ENCODE measurements around the gene AAR2. TPM values are rescaled to one million over a fixed set of nuclear protein-coding genes. Genes with fewer than 3 reads are reported as not detected.

The AAR2 gene
- polyA plus RNA-seq, 4 donors: 15.7 to 29.3 (median 23.2) TPM

DNA sequence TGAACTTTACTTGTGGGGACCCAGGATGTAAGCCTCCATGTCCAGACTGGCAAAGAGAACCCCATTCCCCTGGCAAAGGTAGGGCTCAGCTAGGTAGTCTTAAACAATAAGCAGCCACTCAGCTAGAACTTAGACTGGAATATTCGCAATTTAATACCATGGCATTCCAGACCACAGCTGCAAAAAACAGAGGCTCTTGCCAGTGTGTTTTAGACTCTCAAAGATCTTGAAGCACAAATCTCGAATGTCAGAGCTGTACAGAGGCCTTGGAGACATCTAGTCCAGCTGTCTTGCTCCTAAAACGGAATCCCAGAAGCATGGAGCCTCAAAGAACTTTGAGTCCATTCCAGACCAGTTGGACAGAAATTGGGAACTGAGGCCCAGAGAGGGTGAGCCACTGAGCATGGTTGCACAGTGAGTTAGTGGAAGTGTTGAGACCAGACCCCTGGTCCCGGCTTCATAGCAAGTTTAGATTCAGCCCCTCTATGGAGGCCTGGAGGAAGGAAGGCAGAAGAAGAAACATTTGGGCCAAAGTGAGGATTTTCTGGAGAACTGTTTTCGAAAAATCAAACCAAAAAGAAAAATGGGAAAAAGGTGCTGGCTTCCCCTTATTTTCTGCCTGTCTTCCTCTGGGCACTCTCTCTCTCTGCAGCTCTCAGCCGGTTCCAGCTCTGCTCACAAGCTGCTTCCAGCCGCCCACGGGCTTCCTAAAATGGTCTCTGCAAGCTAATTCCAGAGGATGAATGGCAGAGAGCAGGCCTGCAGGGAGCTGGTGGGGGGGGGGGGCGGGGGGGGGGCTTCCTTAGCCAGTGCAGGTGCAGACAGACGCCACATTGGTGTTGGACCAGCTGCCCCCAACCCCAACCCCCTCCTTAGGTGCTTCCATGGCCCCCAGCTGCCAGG is 32.4 kb downstream of the AAR2 start:
- FAIRE-seq (no peak), DNase-seq (no peak)
- Histone ChIP-seq H3K4me3 (ENCODE audit: low read depth in 1 of 3, low read length in 3 of 3) (no peak overlapping the region), H3K27ac (ENCODE audit: low read depth in 1 of 3, low read length in 2 of 3) (no peak overlapping the region), H3K27me3 (ENCODE audit: control insufficient read depth in 3 of 3, insufficient read depth in 3 of 3, low read length in 3 of 3) (no peaks in the 10 kb centered on the region), H3K9me3 (ENCODE audit: control insufficient read depth in 2 of 2, insufficient read depth in 1 of 2, low read depth in 1 of 2, low read length in 1 of 2) (no peaks in the 10 kb centered on the region), H3K36me3 (ENCODE audit: control insufficient read depth in 3 of 3, insufficient read depth in 2 of 3, low read depth in 1 of 3, low read length in 3 of 3) (no peaks in the 10 kb centered on the region), H3K4me1 (ENCODE audit: control insufficient read depth in 3 of 3, insufficient read depth in 2 of 3, low read depth in 1 of 3, low read length in 2 of 3) (no peaks in the 10 kb centered on the region)
- 61 to 72% (median 63%) methylated on average over 9 to 10 of the region's 10 CpGs for WGBS, 3 donors

- no peak for FAIRE-seq
- no peaks in the 10 kb centered on the region for H3K9me3 ChIP-seq (ENCODE audit: control insufficient read depth in 2 of 2, insufficient read depth in 1 of 2, low read depth in 1 of 2, low read length in 1 of 2)
These were observed 33.2 kb downstream of the AAR2 start for GRCh38 chr20:36269507-36269906.

DNA sequence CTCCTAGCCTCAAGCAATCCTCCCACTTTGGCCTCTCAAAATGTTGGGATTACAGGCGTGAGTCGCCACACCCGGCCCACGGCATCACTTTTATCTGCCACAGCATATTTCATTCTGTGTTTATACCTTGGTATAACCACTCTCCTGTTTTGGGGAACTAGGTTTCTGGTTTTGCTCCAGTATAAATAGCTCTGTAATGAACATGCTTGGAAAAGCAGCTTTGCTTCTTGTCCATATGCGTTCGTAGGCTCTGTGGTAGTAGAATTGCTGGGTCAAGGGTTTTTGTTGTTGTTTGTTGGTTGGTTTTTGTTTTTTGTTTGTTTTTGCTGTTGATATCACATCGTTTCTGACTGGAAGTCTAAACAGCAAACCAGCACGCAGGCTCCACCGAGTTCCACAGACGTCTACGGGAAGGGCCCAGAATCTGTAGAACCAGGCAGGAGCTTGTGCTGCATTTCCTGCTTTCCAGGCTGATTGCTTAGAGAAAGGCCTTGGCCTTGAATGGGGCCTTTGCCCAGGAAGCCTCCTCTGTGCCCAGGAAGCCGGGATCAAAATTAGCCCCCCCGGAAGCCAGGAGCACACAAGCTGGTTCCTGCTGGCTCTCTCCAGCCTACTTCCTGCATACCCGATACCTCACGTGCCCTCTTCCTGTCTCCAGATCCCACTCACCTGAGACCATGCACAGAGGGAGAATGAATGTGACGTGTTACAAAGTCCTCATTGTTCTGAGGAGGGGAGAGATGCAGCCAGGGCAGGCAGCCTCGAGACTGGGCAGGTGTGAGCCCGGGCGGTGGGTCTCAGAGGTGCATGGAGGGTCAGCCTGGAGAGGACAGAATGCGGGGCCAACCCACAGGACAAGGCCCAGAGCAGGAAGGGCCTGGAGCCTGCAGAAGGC is 34.7 kb downstream of the AAR2 start:
- DNase-seq (no peak), FAIRE-seq (no peak)
- Histone ChIP-seq H3K4me3 (ENCODE audit: low read depth in 1 of 3, low read length in 3 of 3) (no peak overlapping the region), H3K36me3 (ENCODE audit: control insufficient read depth in 3 of 3, insufficient read depth in 2 of 3, low read depth in 1 of 3, low read length in 3 of 3) (no peaks in the 10 kb centered on the region), H3K4me1 (ENCODE audit: control insufficient read depth in 3 of 3, insufficient read depth in 2 of 3, low read depth in 1 of 3, low read length in 2 of 3) (no peaks in the 10 kb centered on the region), H3K27me3 (ENCODE audit: control insufficient read depth in 3 of 3, insufficient read depth in 3 of 3, low read length in 3 of 3) (peaks cover 0 to 11% (median 0%) of the 10 kb centered on the region in 3 donors), H3K27ac (ENCODE audit: low read depth in 1 of 3, low read length in 2 of 3) (no peak overlapping the region), H3K9me3 (ENCODE audit: control insufficient read depth in 2 of 2, insufficient read depth in 1 of 2, low read depth in 1 of 2, low read length in 1 of 2) (no peaks in the 10 kb centered on the region)
- WGBS, 3 donors: 80 to 82% (median 80%) methylated on average over 20 of the region's 20 CpGs

More at GRCh38 chr20:36269507-36269906, 33.2 kb downstream of the AAR2 start:
- H3K27ac ChIP-seq (ENCODE audit: low read depth in 1 of 3, low read length in 2 of 3): no peak overlapping the region
- no peak overlapping the region for H3K4me3 ChIP-seq (ENCODE audit: low read depth in 1 of 3, low read length in 3 of 3)
- peaks cover 0 to 4% (median 0%) of the 10 kb centered on the region in 3 donors for H3K27me3 ChIP-seq (ENCODE audit: control insufficient read depth in 3 of 3, insufficient read depth in 3 of 3, low read length in 3 of 3)
- H3K36me3 ChIP-seq (ENCODE audit: control insufficient read depth in 3 of 3, insufficient read depth in 2 of 3, low read depth in 1 of 3, low read length in 3 of 3): no peaks in the 10 kb centered on the region
- 75 to 83% (median 76%) methylated on average over 2 of the region's 2 CpGs for WGBS, 3 donors
- no peak for DNase-seq
- no peaks in the 10 kb centered on the region for H3K4me1 ChIP-seq (ENCODE audit: control insufficient read depth in 3 of 3, insufficient read depth in 2 of 3, low read depth in 1 of 3, low read length in 2 of 3)

GRCh38 chr20:36271639-36272546 is 35.6 kb downstream of the AAR2 start:
- Histone ChIP-seq H3K4me1 (ENCODE audit: control insufficient read depth in 3 of 3, insufficient read depth in 2 of 3, low read depth in 1 of 3, low read length in 2 of 3) (no peaks in the 10 kb centered on the region), H3K9me3 (ENCODE audit: control insufficient read depth in 2 of 2, insufficient read depth in 1 of 2, low read depth in 1 of 2, low read length in 1 of 2) (no peaks in the 10 kb centered on the region), H3K4me3 (ENCODE audit: low read depth in 1 of 3, low read length in 3 of 3) (no peak overlapping the region), H3K27me3 (ENCODE audit: control insufficient read depth in 3 of 3, insufficient read depth in 3 of 3, low read length in 3 of 3) (peaks cover 0 to 11% (median 0%) of the 10 kb centered on the region in 3 donors), H3K36me3 (ENCODE audit: control insufficient read depth in 3 of 3, insufficient read depth in 2 of 3, low read depth in 1 of 3, low read length in 3 of 3) (no peaks in the 10 kb centered on the region), H3K27ac (ENCODE audit: low read depth in 1 of 3, low read length in 2 of 3) (no peak overlapping the region)
- 89 to 90% (median 90%) methylated on average over 21 of the region's 21 CpGs for WGBS, 3 donors
- FAIRE-seq (no peak), DNase-seq (no peak)

DNA sequence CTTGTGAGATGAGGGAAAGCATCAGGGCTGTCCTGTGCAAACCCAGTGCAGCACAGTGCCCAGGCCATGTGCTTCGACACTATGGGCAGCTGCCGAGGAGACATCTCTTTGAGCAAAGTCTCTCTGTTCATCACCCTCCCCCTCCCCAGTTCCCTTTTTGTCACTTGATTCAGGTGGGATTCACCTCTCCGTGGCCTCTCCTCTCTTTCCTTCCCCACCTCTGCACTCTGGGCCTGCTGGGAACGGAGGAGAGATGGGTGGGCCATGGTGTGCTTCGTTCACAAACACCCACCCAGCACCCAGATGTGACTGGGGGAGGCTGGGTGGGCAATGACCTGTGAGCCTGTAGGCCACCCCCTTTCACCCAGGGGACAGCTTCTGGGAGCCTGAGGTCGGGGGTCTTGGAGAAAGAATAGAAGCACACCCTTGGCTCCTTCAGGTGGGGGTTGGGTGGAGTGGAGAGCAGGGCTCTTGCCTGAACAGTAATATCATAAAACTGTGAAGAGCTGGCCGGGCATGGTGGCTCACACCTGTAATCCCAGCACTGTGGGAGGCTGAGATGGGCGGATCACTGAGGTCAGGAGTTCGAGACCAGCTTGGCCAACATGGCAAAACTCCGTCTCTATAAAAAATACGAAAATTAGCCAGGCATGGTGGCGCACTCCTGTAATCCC is 36.4 kb downstream of the AAR2 start:
- no peak overlapping the region for H3K4me3 ChIP-seq (ENCODE audit: low read depth in 1 of 3, low read length in 3 of 3)
- no peaks in the 10 kb centered on the region for H3K9me3 ChIP-seq (ENCODE audit: control insufficient read depth in 2 of 2, insufficient read depth in 1 of 2, low read depth in 1 of 2, low read length in 1 of 2)
- H3K27me3 ChIP-seq (ENCODE audit: control insufficient read depth in 3 of 3, insufficient read depth in 3 of 3, low read length in 3 of 3): peaks cover 0 to 12% (median 0%) of the 10 kb centered on the region in 3 donors
- no peak for FAIRE-seq
- no peak for DNase-seq
- no peaks in the 10 kb centered on the region for H3K4me1 ChIP-seq (ENCODE audit: control insufficient read depth in 3 of 3, insufficient read depth in 2 of 3, low read depth in 1 of 3, low read length in 2 of 3)
- no peak overlapping the region for H3K27ac ChIP-seq (ENCODE audit: low read depth in 1 of 3, low read length in 2 of 3)
- 77 to 84% (median 78%) methylated on average over 12 of the region's 12 CpGs for WGBS, 3 donors
- no peaks in the 10 kb centered on the region for H3K36me3 ChIP-seq (ENCODE audit: control insufficient read depth in 3 of 3, insufficient read depth in 2 of 3, low read depth in 1 of 3, low read length in 3 of 3)

DNA sequence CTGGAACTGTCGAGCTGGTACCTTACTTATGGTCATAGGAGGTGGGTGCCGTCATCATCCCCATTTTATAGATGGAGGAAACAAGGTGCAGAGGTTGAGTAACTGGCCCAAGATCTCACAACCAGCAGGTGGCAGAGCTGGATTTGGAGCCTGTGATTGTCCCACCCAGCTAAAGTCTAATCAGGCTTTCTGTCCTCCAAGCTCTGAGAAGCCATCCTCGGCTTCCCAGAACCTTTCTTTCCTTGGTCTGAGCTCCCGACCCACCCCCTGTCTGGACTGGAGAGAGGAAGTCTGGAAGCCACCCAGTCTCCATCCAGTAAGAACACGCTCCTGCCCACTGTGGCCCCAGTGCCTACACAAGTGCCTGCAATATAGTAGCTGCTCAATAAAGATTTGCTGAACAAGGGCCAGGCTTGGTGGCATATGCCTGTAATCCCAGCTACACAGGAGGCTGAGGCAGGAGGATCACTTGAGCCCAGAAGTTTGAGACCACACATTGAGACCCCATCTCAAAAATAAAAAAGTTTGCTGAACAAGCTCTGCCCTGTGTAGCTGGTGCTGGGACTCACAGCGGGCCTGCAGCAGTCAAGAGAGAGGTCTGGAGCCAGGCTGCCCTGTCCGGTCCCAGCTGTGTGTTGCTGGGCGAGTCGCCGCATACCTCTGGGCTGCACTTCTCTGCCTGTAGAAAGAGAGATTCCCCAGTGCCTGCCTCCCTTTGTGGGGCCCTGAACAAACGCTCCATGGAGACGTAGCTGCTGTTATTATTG is 37.3 kb downstream of the AAR2 start:
- peaks cover 0 to 14% (median 0%) of the 10 kb centered on the region in 3 donors for H3K27me3 ChIP-seq (ENCODE audit: control insufficient read depth in 3 of 3, insufficient read depth in 3 of 3, low read length in 3 of 3)
- H3K9me3 ChIP-seq (ENCODE audit: control insufficient read depth in 2 of 2, insufficient read depth in 1 of 2, low read depth in 1 of 2, low read length in 1 of 2): no peaks in the 10 kb centered on the region
- no peaks in the 10 kb centered on the region for H3K36me3 ChIP-seq (ENCODE audit: control insufficient read depth in 3 of 3, insufficient read depth in 2 of 3, low read depth in 1 of 3, low read length in 3 of 3)
- FAIRE-seq: no peak
- 63 to 72% (median 68%) methylated on average over 12 of the region's 12 CpGs for WGBS, 3 donors
- H3K4me1 ChIP-seq (ENCODE audit: control insufficient read depth in 3 of 3, insufficient read depth in 2 of 3, low read depth in 1 of 3, low read length in 2 of 3): no peaks in the 10 kb centered on the region
- H3K4me3 ChIP-seq (ENCODE audit: low read depth in 1 of 3, low read length in 3 of 3): no peak overlapping the region
- H3K27ac ChIP-seq (ENCODE audit: low read depth in 1 of 3, low read length in 2 of 3): no peak overlapping the region
- peak in 1 of 2 donors; percentile 12 for DNase-seq

DNA sequence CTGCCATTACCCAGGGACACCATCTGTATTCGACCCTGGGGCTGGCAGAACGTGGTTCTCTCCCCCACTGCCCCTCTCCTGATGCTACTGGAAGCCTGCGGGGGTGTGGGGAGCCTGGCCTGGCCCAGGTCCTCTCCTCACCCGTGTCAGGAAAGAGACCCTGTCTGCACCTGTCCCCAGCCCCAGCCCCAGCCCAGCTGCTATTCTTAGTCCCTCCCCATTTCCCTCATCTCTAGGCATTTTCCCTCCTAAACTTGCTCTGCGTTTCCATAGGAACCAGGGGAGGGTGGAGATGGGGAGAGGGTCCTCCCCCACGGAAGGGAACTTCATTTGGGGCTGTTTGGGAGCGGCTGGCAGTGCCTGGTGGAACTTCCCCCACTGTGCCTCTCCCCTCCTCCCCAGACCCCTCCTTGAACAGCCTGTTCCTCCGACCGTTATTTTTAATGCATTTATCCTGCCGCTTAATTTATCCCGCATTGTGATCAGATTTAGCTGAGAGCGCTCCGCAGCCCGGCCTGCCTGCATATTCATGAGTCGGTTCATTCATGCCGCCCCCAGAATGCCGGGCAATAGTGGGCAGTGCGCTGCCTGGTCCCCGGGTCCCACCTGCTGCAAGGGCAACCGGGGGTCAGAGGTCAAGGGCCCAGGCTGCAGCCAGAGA is 38.0 kb downstream of the AAR2 start:
- Histone ChIP-seq H3K27ac (ENCODE audit: low read depth in 1 of 3, low read length in 2 of 3) (no peak overlapping the region), H3K27me3 (ENCODE audit: control insufficient read depth in 3 of 3, insufficient read depth in 3 of 3, low read length in 3 of 3) (peaks cover 0 to 14% (median 0%) of the 10 kb centered on the region in 3 donors), H3K4me1 (ENCODE audit: control insufficient read depth in 3 of 3, insufficient read depth in 2 of 3, low read depth in 1 of 3, low read length in 2 of 3) (no peaks in the 10 kb centered on the region), H3K36me3 (ENCODE audit: control insufficient read depth in 3 of 3, insufficient read depth in 2 of 3, low read depth in 1 of 3, low read length in 3 of 3) (no peaks in the 10 kb centered on the region), H3K9me3 (ENCODE audit: control insufficient read depth in 2 of 2, insufficient read depth in 1 of 2, low read depth in 1 of 2, low read length in 1 of 2) (no peaks in the 10 kb centered on the region), H3K4me3 (ENCODE audit: low read depth in 1 of 3, low read length in 3 of 3) (no peak overlapping the region)
- whole genome bisulfite sequencing, 3 donors: 50 to 54% (median 52%) methylated on average over 20 of the region's 20 CpGs
- no peak for FAIRE-seq
- DNase-seq: no peak
